DND-41 (cell line): ENCODE data around the gene AOC1.

ENCODE experiments used
- EZH2 ChIP-seq: IDR thresholded peaks from 3 replicates; pipeline ENCODE4 v1.6.1; 2012; ENCODE audit warnings: borderline replicate concordance, low read depth, mild to moderate bottlenecking, moderate library complexity, low read length, inconsistent platforms; ENCODE audit not compliant: severe bottlenecking
- TF ChIP-seq, protein P1 (sequence below): IDR thresholded peaks from 2 replicates; pipeline ENCODE4 v1.5.1; 2012; ENCODE audit warnings: borderline replicate concordance, low read length, moderate library complexity, mild to moderate bottlenecking; ENCODE audit not compliant: poor library complexity, severe bottlenecking; ENCODE audit errors: extremely low read depth

DNA sequence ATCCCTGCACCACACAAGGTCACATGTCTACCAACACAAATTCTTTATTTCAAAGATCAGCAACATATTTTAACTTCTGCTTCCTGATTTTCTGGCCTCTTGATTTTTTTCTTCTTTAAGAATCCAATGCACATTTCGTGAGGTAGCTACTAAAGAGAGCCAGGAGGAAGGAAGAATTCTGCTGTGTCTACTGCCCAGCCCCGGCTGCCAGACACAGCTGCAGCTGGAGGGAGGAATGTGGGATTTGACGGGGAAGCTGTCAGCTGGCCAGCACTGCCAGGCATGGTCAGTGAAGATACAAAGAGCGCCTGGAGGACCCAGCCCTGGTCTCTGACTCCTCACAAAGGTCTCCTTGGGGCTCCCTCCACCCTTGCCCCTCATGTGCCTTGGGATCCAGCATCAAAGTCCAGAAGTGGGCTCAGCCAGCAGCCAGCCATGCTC is 6.9 kb upstream of the AOC1 start:
- no peak for TF ChIP-seq EZH2
- TF ChIP-seq, protein P1, sequence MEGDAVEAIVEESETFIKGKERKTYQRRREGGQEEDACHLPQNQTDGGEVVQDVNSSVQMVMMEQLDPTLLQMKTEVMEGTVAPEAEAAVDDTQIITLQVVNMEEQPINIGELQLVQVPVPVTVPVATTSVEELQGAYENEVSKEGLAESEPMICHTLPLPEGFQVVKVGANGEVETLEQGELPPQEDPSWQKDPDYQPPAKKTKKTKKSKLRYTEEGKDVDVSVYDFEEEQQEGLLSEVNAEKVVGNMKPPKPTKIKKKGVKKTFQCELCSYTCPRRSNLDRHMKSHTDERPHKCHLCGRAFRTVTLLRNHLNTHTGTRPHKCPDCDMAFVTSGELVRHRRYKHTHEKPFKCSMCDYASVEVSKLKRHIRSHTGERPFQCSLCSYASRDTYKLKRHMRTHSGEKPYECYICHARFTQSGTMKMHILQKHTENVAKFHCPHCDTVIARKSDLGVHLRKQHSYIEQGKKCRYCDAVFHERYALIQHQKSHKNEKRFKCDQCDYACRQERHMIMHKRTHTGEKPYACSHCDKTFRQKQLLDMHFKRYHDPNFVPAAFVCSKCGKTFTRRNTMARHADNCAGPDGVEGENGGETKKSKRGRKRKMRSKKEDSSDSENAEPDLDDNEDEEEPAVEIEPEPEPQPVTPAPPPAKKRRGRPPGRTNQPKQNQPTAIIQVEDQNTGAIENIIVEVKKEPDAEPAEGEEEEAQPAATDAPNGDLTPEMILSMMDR: no peak
